ENCODE data around the gene CLDN16.
A peak's percentile ranks its signal among the peaks of the same experiment; 100 is the strongest.

The CLDN16 gene

DNA sequence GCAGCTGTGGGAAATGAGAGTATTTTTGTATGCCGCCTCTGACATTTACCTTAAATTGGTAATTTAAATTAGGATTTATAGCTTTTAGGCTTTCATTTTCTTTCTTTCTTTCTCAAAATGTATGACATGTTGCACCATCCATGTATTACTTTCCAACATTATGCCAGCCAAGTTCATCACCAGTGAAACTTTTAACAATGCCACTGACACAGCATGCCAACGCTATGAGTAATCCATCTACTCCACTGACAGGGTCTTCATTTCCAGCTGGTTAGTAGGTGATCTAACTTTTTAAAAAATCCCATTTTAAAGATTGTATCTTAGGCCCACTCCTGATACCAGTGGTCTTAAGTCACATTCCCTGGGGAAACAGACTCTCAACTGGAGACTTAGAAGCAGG, 21.8 kb upstream of the CLDN16 start:
- peak; percentile 61; the same call in 2 of the 3 replicates for ATAC-seq (ENCODE audit: low read depth)
- Histone ChIP-seq H3K9me3 (ENCODE audit: severe bottlenecking) (no peaks in the 10 kb centered on the region), H3K4me1 (ENCODE audit: insufficient read depth, poor library complexity, severe bottlenecking) (peaks cover 38% of the 10 kb centered on the region), H3K27ac (ENCODE audit: poor library complexity, severe bottlenecking) (peak overlapping the region; percentile 37), H3K36me3 (ENCODE audit: low read depth) (no peaks in the 10 kb centered on the region), H3K27me3 (ENCODE audit: insufficient read depth, poor library complexity, severe bottlenecking) (no peaks in the 10 kb centered on the region), H3K4me3 (ENCODE audit: severe bottlenecking) (no peak overlapping the region)
- TF ChIP-seq, protein P1, sequence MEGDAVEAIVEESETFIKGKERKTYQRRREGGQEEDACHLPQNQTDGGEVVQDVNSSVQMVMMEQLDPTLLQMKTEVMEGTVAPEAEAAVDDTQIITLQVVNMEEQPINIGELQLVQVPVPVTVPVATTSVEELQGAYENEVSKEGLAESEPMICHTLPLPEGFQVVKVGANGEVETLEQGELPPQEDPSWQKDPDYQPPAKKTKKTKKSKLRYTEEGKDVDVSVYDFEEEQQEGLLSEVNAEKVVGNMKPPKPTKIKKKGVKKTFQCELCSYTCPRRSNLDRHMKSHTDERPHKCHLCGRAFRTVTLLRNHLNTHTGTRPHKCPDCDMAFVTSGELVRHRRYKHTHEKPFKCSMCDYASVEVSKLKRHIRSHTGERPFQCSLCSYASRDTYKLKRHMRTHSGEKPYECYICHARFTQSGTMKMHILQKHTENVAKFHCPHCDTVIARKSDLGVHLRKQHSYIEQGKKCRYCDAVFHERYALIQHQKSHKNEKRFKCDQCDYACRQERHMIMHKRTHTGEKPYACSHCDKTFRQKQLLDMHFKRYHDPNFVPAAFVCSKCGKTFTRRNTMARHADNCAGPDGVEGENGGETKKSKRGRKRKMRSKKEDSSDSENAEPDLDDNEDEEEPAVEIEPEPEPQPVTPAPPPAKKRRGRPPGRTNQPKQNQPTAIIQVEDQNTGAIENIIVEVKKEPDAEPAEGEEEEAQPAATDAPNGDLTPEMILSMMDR (IDR thresholded peaks at IDR 0.05; ENCODE audit: poor library complexity, severe bottlenecking): no peak
- DNase-seq (ENCODE audit: low spot score): no peak

DNA sequence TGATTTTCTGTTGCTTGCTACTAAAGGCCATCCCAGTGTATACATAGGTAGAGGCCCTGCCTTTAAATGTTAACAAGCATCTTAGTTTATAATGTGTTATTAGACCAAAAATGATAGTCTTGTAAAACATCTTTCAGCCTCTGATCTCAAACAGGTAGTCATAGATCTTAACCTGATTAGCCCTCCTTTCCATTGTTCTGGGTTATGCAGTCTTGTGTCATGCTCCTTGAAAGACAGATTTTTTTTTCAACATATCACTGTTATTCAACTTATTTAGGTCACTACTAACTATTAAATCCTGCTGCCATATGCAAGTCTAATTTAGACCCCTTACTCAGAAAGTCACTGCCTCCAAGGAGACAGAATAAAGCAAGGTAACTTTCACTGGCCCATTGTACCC, 19.1 kb upstream of the CLDN16 start:
- TF ChIP-seq, protein P1 (IDR thresholded peaks at IDR 0.05; ENCODE audit: poor library complexity, severe bottlenecking): no peak

DNA sequence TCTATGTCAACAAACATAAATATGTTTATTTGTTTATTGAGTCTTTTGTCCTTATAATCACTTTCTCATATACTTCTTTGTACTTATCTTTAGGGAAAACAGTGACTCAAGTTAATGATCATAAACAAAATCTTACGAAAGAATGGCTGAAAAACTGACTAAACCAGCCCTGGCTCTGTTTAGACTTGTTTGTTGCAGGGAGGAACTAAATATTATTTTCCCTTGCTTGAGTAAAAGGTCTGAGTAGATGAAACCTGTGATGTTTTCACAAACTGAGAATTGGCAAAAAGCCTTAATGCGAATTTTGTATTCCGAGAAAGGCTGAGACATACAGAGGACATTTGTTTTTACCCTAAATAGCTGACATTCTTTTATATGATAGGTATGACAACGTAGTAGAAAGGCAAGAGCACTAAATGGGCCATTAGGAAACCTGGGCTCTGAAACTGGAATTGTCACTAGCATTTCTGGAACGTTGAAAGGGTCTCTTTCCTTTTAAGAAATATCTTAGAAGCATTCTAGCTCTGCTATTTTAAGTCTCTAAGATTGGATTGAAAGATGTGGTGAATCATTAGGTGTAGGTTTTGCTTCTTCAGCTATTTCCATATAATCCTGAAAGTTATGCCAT, 18.2 kb upstream of the CLDN16 start:
- no peaks in the 10 kb centered on the region for H3K36me3 ChIP-seq (ENCODE audit: low read depth)
- DNase-seq (ENCODE audit: low spot score) (no peak), ATAC-seq (ENCODE audit: low read depth) (peak; percentile 61)
- peak overlapping the region; percentile 88 for H3K27ac ChIP-seq (ENCODE audit: poor library complexity, severe bottlenecking)
- TF ChIP-seq, protein P1 (IDR thresholded peaks at IDR 0.05; ENCODE audit: poor library complexity, severe bottlenecking): no peak
- H3K4me1 ChIP-seq (ENCODE audit: insufficient read depth, poor library complexity, severe bottlenecking): peaks cover 60% of the 10 kb centered on the region
- H3K27me3 ChIP-seq (ENCODE audit: insufficient read depth, poor library complexity, severe bottlenecking): no peaks in the 10 kb centered on the region
- no peaks in the 10 kb centered on the region for H3K9me3 ChIP-seq (ENCODE audit: severe bottlenecking)
- no peak overlapping the region for H3K4me3 ChIP-seq (ENCODE audit: severe bottlenecking)

More for the DNA sequence above, 19.1 kb upstream of the CLDN16 start:
- ATAC-seq (ENCODE audit: low read depth) (no peak), DNase-seq (ENCODE audit: low spot score) (no peak)
- no peaks in the 10 kb centered on the region for H3K36me3 ChIP-seq (ENCODE audit: low read depth)
- no peaks in the 10 kb centered on the region for H3K27me3 ChIP-seq (ENCODE audit: insufficient read depth, poor library complexity, severe bottlenecking)
- H3K27ac ChIP-seq (ENCODE audit: poor library complexity, severe bottlenecking): peak overlapping the region; percentile 88
- no peak overlapping the region for H3K4me3 ChIP-seq (ENCODE audit: severe bottlenecking)
- H3K4me1 ChIP-seq (ENCODE audit: insufficient read depth, poor library complexity, severe bottlenecking): peaks cover 51% of the 10 kb centered on the region
- no peaks in the 10 kb centered on the region for H3K9me3 ChIP-seq (ENCODE audit: severe bottlenecking)

DNA sequence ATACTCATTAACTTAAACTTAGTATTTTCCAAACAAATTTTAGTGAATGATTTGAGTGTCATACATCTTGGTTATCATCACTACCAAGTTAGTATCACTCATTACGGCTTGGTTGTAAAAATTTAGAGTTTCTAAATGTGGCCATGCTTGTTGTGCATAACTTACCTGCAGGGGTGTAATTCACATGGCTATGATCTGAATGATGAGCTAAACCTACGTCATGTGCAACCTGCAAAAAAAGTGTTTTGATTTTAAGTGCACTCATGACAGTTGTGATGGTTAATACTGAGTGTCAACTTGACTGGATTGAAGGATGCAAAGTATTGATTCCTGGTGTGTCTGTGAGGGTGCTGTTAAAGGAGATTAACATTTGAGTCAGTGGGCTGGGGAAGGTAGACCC, 17.6 kb upstream of the CLDN16 start:
- TF ChIP-seq, protein P1 (IDR thresholded peaks at IDR 0.05; ENCODE audit: poor library complexity, severe bottlenecking): no peak
- no peak for ATAC-seq (ENCODE audit: low read depth)
- DNase-seq (ENCODE audit: low spot score): no peak
- Histone ChIP-seq H3K9me3 (ENCODE audit: severe bottlenecking) (no peaks in the 10 kb centered on the region), H3K4me1 (ENCODE audit: insufficient read depth, poor library complexity, severe bottlenecking) (peaks cover 66% of the 10 kb centered on the region), H3K36me3 (ENCODE audit: low read depth) (no peaks in the 10 kb centered on the region), H3K27ac (ENCODE audit: poor library complexity, severe bottlenecking) (peak overlapping the region; percentile 88), H3K27me3 (ENCODE audit: insufficient read depth, poor library complexity, severe bottlenecking) (no peaks in the 10 kb centered on the region), H3K4me3 (ENCODE audit: severe bottlenecking) (no peak overlapping the region)

DNA sequence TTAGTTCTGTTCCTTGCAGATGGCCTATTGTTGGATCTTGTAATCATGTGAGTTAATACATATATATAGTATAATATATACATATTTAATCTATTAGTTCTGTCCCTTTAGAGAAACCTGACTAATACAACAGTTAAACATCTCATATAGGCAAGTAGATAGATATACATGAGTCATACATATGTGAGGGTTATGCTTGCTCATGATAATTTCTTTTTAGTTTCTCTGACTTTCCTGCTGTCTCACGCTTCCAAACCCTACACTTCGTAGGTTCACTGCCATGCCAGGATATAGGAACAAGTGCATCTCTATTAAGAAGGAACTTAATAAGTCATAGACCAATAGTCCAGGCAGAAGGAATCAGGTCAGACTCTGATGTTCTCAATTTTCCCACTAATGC, 16.8 kb upstream of the CLDN16 start:
- no peaks in the 10 kb centered on the region for H3K36me3 ChIP-seq (ENCODE audit: low read depth)
- TF ChIP-seq, protein P1 (IDR thresholded peaks at IDR 0.05; ENCODE audit: poor library complexity, severe bottlenecking): no peak
- H3K9me3 ChIP-seq (ENCODE audit: severe bottlenecking): no peaks in the 10 kb centered on the region
- DNase-seq (ENCODE audit: low spot score): no peak
- peak; percentile 59 for ATAC-seq (ENCODE audit: low read depth)
- H3K4me1 ChIP-seq (ENCODE audit: insufficient read depth, poor library complexity, severe bottlenecking): peaks cover 62% of the 10 kb centered on the region
- no peak overlapping the region for H3K4me3 ChIP-seq (ENCODE audit: severe bottlenecking)
- peak overlapping the region; percentile 88 for H3K27ac ChIP-seq (ENCODE audit: poor library complexity, severe bottlenecking)
- H3K27me3 ChIP-seq (ENCODE audit: insufficient read depth, poor library complexity, severe bottlenecking): no peaks in the 10 kb centered on the region

Data from RWPE2 (cell line).